ENCODE results near the gene EPDR1. TPM values are rescaled to one million over a fixed set of nuclear protein-coding genes. Genes with fewer than 3 reads are reported as not detected.
"Not testable (repeated sequence)": the region's sequence is repeated elsewhere in the genome, so short reads cannot be mapped to it uniquely, and the experiment has no call there.

The EPDR1 gene
- total RNA-seq, 1 donor, result 123 TPM

DNA sequence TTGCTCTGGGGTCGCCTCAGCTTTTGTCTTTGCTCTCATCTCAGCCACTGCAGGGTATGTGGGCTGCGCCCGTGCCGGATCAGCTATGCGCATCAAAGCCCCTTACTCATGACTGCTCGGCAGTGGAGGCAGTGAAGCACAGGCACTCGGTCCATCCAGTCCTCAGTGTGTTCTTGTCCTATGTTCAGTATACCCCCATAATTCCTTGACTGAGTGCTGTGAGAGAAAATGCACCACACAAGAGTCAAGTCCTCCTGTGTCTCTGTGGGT lies 27.4 kb downstream of the EPDR1 start:
- no peak for DNase-seq (ENCODE audit: insufficient read length, low spot score, missing footprints)
- TF ChIP-seq, protein P1, sequence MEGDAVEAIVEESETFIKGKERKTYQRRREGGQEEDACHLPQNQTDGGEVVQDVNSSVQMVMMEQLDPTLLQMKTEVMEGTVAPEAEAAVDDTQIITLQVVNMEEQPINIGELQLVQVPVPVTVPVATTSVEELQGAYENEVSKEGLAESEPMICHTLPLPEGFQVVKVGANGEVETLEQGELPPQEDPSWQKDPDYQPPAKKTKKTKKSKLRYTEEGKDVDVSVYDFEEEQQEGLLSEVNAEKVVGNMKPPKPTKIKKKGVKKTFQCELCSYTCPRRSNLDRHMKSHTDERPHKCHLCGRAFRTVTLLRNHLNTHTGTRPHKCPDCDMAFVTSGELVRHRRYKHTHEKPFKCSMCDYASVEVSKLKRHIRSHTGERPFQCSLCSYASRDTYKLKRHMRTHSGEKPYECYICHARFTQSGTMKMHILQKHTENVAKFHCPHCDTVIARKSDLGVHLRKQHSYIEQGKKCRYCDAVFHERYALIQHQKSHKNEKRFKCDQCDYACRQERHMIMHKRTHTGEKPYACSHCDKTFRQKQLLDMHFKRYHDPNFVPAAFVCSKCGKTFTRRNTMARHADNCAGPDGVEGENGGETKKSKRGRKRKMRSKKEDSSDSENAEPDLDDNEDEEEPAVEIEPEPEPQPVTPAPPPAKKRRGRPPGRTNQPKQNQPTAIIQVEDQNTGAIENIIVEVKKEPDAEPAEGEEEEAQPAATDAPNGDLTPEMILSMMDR (IDR thresholded peaks at IDR 0.05; ENCODE audit: extremely low read depth, low read depth, low read length), result no peak
- Histone ChIP-seq H3K27ac (ENCODE audit: low read depth, low read length) (no peak overlapping the region), H3K9me3 (ENCODE audit: low read depth, low read length) (no peaks in the 10 kb centered on the region), H4K20me1 (ENCODE audit: insufficient read depth, low read length) (peaks cover 12% of the 10 kb centered on the region), H3K27me3 (ENCODE audit: insufficient read depth, low read length) (no peaks in the 10 kb centered on the region), H2AFZ (ENCODE audit: low read length) (no peak overlapping the region), H3K4me1 (ENCODE audit: insufficient read depth, low read length) (peaks cover 16% of the 10 kb centered on the region), H3K4me2 (ENCODE audit: insufficient read depth, low read length) (no peak overlapping the region), H3K36me3 (ENCODE audit: insufficient read depth, low read length) (no peaks in the 10 kb centered on the region), H3K4me3 (ENCODE audit: insufficient read depth, low read length) (no peak overlapping the region), H3K79me2 (ENCODE audit: insufficient read depth, low read length) (peaks cover 17% of the 10 kb centered on the region)

GRCh38 chr7:37952240-37952639 lies 31.8 kb downstream of the EPDR1 start:
- Histone ChIP-seq H3K4me2 (ENCODE audit: insufficient read depth, low read length) (no peak overlapping the region), H4K20me1 (ENCODE audit: insufficient read depth, low read length) (peaks cover 3% of the 10 kb centered on the region), H3K4me1 (ENCODE audit: insufficient read depth, low read length) (no peaks in the 10 kb centered on the region), H3K4me3 (ENCODE audit: insufficient read depth, low read length) (no peak overlapping the region), H3K9me3 (ENCODE audit: low read depth, low read length) (no peaks in the 10 kb centered on the region), H2AFZ (ENCODE audit: low read length) (no peak overlapping the region), H3K27ac (ENCODE audit: low read depth, low read length) (no peak overlapping the region), H3K36me3 (ENCODE audit: insufficient read depth, low read length) (no peaks in the 10 kb centered on the region), H3K27me3 (ENCODE audit: insufficient read depth, low read length) (no peaks in the 10 kb centered on the region), H3K79me2 (ENCODE audit: insufficient read depth, low read length) (peaks cover 5% of the 10 kb centered on the region)
- DNase-seq (ENCODE audit: insufficient read length, low spot score, missing footprints), result no peak
- TF ChIP-seq, protein P1 (IDR thresholded peaks at IDR 0.05; ENCODE audit: extremely low read depth, low read depth, low read length), result no peak

DNA sequence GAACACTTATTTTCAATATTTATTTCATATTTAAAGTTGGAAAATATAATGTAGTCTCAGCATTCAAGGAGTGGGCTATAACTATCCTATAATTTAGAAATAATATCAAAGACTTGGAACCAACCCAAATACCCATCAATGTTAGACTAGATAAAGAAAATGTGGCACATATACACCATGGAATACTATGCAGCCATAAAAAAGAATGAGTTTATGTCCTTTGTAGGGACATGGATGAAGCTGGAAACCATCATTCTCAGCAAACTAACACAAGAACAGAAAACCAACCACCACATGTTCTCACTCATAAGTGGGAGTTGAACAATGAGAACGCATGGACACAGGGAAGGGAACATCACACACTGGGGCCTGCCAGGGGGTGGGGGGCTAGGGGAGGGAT lies 33.8 kb downstream of the EPDR1 start:
- DNase-seq (ENCODE audit: insufficient read length, low spot score, missing footprints); H3K4me2 ChIP-seq (ENCODE audit: insufficient read depth, low read length); H3K36me3 ChIP-seq (ENCODE audit: insufficient read depth, low read length); H3K79me2 ChIP-seq (ENCODE audit: insufficient read depth, low read length); H3K27me3 ChIP-seq (ENCODE audit: insufficient read depth, low read length); H4K20me1 ChIP-seq (ENCODE audit: insufficient read depth, low read length); H3K9me3 ChIP-seq (ENCODE audit: low read depth, low read length); H2AFZ ChIP-seq (ENCODE audit: low read length); H3K4me3 ChIP-seq (ENCODE audit: insufficient read depth, low read length); H3K27ac ChIP-seq (ENCODE audit: low read depth, low read length); H3K4me1 ChIP-seq (ENCODE audit: insufficient read depth, low read length): not testable (repeated sequence)

DNA sequence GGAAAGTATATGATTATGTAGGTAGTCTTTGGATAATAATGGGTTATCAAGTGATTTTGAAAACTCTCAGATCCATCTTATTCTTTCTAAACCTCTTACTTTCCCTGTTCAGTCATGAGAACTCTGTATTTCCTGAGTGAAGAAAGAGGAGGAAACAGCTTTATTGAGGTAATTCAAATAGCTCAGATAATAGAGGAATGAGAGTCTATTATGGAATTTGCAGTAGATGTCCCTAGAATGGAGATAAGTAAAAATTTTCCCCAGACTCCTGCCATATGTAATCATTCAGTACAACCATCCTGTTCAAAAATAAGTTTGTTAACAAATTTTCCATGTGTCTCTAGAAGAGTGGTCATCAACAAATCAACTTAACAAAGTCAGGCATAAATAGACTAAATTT lies 36.4 kb downstream of the EPDR1 start:
- no peak for DNase-seq (ENCODE audit: insufficient read length, low spot score, missing footprints)
- H3K4me3 ChIP-seq (ENCODE audit: insufficient read depth, low read length), result no peak overlapping the region
- no peak overlapping the region for H3K4me2 ChIP-seq (ENCODE audit: insufficient read depth, low read length)
- no peaks in the 10 kb centered on the region for H3K79me2 ChIP-seq (ENCODE audit: insufficient read depth, low read length)
- no peaks in the 10 kb centered on the region for H3K9me3 ChIP-seq (ENCODE audit: low read depth, low read length)
- no peak overlapping the region for H2AFZ ChIP-seq (ENCODE audit: low read length)
- no peaks in the 10 kb centered on the region for H4K20me1 ChIP-seq (ENCODE audit: insufficient read depth, low read length)
- TF ChIP-seq, protein P1 (IDR thresholded peaks at IDR 0.05; ENCODE audit: extremely low read depth, low read depth, low read length), result no peak
- H3K4me1 ChIP-seq (ENCODE audit: insufficient read depth, low read length), result no peaks in the 10 kb centered on the region
- H3K27me3 ChIP-seq (ENCODE audit: insufficient read depth, low read length), result no peaks in the 10 kb centered on the region
- H3K36me3 ChIP-seq (ENCODE audit: insufficient read depth, low read length), result no peaks in the 10 kb centered on the region
- H3K27ac ChIP-seq (ENCODE audit: low read depth, low read length), result no peak overlapping the region

Measured in osteoblast (primary cell).